HG02623 (cell line): ENCODE measurements around the gene KCNK15.
"Not testable (repeated sequence)": the region's sequence is repeated elsewhere in the genome, so short reads cannot be mapped to it uniquely, and the experiment has no call there.

Experiments
- ATAC-seq: cut with Tn5 transposase; IDR thresholded peaks from one replicate; pipeline ENCODE4 v1.9.1; 2021; ENCODE audit warnings: moderate library complexity; ENCODE audit not compliant: unreplicated experiment

Gene KCNK15

DNA sequence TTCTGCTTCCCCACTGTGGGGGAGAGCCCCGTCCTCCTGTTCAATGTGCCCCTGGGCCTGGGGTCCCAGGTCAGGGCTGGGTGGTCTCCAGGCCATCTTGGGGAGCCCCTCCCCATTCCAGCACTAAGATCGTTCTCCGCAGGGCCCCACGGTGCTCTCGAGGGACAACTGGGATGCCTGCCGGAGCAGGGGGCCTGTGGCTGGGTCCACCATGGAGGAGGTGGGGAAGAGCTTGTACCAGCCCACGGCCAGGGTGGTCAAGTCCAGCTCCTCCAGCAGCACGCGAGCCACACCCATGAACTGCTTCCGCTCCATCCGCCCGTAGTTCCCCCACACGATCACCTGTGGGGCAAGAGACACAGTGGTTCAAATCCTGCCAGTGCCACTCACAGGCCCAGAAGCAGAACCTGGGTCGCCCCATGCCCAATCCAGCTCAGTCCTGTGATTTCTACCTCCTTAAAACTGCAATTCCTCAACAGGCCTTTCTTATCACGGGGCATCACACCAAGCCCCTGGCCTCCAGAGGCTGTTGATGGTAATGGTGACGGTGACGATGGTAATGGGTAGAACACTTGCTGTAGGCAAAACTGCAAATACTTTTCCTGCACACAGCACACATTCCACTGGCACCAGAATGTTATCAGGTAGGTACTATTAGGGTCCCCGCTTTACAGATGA lies 10.5 kb downstream of the KCNK15 start:
- ATAC-seq = no peak

DNA sequence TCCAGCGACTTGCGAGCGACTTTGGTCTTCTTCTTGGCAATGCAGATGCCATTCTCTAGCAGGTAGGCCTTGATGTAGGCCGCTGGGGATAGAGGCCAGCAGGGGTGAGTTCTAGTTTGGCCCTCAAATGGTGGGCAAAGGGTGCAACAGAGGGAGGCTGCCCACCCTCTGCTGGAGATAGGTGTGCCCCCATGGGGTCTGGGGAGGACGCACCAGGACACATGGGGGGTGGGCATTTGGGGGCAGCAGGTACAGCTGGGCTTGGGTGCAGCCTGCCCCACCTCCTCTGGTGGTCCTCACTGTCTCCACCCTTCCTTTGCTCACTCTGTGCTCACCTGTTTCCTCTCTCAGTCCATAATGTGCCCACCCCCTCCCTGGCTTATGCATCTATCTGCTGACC lies 11.3 kb downstream of the KCNK15 start:
- ATAC-seq = no peak

DNA sequence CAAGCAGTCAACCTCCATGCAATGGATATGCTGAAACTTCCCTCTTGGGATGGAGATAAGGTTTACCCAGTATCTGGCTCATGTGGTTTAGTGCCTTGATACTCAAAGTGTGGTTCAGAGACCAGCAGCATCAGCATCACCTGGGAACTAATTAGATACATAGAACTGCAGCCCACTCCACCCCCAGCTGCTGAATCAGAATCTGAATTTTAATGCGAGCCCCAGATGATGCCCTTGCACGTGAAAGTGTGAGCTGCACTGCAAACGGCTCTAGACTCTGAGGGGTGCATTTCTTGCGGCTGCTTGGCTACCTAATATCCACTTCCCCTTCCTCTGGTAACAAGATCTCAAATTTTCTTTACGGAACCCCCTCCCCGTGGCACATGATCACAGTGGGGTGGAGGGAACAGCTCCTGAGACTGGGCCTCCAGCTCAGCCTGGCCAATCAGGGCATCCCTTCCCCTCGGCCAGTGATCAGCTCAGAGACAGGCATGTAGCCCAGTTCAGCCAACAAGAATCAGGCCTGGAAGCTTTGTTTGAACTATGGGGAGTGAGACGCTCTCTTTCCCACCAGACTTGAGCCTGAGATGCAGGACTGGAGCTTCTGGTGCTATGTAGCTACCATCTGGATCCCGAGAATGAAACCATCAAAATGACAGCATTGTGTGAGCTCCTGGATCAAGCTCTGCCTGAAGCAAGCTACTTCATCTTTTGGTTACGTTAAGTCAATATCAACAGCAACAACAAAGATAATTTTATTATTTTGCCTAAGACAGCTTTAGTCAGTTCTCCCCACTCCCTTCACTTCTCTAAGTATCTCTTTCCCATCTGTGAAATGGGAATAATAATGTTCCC lies 12.8 kb downstream of the KCNK15 start:
- no peak for ATAC-seq

DNA sequence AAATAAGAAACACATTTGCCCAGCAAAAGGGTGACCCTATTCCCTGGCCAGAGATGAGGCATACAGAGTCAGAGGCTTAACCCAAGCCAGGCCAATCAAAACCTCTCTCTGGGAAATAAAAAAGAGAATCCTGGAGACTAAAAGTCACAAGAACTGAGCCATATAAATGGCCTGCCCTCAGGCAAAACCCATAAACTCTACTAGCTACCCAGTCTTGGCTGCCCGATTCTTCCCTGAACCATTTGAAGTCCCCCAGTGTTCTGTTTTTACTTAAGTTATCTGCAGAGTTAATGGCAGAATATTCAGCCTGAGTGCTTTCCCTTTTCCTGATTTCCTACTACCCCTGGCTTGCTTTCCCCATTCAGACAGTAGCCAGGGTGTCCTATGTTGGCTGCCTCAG lies 13.9 kb downstream of the KCNK15 start:
- no peak for ATAC-seq

DNA sequence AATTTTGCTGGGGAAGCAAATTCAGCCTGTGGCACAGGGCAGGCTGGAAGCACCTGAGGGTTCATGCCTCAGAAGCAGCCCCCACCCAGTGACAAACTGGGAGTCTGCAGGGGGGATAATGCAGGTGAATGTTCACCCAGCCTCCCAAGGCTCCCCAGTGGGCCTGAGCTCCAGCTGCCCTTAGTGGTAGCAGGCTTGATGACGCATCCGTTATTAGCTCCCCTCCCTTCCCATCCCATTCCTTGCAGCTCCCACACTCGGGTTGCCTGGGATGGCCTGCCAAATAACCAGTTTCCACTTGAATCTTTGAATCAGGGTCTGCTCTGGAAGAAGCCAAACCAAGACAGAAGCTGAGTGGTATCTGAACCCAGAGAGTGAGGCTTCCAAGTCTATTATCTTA lies 15.8 kb downstream of the KCNK15 start:
- no peak for ATAC-seq

DNA sequence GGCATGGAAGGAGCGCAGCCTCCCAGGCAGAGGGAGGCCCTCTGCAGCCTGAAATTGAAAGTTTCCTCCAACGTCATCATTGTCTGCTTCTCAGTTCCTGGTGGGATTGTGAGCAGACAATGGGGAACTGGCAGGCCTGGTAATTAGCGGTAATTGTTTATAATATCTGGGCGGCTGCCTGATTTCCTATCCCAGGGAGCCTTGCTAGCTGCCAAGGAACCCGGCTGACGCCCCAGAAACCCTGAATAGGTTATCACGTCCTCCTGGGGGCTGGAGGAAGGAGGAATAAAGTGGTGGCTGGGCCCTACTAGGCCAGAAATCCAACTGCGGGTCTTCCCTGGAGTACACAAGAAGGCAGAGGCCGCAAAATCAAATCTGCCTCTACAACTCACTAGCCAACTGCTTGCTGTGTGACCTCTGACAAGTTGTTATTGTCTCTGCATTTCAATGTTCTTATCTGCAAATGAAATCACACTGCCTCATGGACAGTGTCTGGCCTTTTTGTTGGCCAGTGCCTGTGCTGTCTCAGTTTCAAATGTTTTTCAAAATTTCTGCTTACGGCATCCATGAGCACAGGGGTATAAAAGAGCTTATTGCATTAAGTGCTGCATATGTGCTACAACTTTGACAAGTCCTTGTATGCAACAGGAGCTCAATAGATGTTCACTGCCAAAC lies 16.9 kb downstream of the KCNK15 start:
- ATAC-seq = no peak

DNA sequence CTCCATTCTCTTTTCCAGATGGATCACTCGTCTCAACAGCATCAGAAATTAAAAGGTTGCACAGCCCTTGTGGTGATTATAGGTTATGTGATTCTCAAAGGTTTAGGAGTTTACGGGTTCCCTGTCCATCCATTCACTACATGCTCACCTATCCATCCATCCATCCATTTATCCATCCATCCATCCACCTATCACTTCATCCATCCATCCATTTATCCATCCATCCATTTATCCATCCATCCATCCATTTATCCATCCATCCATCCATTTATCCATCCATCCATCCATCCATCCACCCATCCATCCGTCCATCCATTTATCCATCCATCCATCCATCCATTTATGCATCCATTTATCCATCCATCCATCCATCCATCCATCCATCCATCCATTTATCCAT lies 18.1 kb downstream of the KCNK15 start:
- not testable (repeated sequence) for ATAC-seq

DNA sequence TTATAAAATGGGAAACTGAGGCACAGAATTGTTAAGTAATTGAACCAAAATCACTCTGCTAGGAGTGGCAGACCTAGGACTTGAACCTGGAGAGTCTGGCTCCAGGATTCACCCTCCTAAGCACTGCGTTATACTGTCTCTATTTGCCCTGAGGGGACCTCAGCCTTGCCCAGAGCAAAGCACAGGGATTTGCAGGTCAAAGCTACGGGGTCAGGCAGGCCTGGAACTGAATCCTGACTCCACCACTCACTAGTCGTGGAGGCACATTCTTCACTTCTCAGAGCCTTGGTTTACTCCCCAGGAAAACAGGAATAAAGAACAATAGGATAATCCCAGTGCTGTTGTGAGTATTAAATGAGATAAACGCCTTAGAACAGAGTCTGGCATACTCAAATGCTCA lies 19.4 kb downstream of the KCNK15 start:
- no peak for ATAC-seq

DNA sequence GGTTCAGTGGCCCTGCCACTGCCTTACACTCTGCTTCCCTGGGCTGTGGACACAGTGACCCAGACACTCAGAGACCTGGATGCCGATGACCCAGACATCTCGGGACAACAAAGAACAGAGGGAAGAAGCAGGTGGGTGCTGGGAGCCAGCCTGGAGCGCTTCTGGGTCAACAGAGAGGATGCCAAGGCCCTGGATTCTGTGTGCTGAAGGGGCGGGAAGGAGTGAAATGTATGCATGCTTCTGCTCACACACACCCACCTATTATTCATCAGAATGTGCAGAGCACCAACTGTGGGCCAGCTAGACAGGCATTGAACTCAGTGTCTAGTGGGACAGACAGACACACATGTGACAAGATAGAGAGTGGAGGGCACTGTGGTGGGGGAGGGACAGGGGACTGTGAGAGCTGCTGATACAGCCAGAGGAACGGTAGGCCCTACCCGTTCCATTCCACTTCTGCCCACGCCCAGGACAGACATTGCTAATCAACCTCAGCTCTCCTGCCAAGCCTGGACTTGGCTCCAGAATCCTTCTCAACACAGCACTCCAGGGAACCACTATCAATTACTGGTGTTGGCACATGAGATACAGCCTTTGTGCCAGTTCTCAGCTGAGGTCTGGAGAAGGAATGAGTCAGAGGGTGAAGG lies 20.2 kb downstream of the KCNK15 start:
- ATAC-seq = no peak

DNA sequence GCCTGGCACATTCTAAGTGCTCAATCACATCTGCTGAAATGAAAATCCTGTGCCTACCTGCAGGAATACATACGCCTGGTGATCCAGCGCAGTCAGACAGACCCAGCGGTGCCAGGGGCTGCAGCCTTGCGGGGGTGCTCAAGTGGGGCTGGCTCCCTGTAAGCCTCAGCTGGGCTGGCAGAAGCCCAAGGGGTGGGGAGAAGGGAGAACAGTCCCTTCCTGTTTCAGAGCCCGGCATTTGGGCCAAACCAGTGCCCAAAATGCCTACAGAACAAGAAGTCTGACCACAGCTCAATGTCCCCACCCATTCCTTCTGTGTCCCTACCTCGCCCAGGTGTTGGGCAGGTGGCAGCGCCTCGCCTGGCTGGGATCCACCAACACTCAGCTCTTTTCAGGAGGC lies 22.6 kb downstream of the KCNK15 start:
- no peak for ATAC-seq

DNA sequence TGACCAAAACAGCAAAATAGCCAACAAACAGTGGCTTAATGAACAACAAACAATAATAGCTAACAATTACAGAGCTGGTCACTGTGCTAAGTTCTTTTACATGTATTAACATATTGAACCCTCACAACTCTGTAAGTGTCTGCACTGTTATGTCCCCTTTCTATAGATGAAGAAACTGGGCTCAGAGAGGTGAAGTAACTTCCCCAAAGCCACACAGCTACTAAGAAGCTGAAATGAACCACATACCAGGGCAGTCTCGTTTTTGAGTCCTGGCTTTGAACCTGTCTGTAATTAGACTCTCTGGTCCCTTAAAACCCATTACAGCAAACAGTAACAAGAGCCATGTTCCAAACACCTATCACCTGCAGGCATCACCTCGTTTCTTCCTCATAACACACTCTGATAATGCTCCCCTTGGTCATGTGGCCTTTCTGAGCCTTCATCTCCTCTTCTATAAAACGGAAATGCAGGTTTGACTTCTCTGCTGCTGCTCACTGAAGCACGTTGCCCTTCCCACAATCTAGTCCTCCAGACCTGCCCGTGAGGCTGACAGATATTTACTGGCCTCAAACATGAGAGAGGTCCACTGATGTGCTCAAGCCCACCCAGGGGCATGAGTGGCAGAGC lies 23.3 kb downstream of the KCNK15 start:
- no peak for ATAC-seq

DNA sequence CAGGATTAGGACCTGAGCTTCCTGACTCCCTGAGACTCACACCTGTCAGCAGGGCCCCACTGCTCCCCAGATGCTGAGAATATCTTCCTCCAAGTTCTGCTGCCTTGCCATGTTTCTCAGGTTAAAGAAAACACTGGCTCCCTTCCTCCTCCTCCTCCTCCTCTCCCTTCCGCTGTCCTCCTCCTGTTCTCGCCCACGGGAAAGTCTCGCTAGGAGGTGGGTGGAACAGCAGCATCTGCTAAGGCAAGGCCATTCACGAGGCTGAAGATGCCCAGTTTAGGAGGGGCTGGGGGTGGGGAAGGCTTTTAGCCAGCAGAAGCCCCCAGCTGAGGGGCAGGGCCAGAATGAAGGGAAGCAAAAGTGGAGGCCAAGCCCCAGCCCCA lies 23.8 kb downstream of the KCNK15 start:
- no peak for ATAC-seq

DNA sequence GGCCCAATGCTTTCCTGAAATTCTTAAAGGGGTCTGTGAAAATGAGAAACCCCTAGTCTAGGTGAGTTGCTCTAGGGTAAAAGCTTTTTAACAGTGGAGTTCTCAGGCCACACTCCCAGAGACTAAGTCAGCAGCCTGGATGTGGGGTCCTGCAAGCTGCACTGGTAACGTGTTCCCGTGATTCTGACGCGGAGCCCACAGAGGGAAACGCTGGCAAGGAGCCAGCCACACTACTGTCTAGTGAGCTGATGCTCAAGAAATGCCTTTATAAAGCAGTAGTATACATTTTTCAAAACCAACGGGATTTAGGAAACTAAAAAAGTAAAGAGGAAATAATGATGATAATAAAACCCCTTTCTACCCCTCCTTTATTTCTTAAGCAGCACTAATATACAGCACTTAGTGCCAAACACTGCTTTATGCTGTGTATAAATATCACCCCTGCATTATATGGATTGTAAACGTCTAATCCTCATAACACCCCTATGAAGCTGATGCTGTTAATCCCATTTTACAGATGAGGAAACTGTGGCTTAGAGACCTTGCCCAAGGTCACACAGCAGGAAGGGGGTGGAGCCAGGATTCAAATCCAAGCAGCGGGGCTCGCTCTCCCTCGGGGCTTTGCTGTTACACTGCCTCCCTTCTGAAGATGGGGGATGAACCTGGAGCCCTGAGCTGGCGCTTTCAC lies 25.0 kb downstream of the KCNK15 start:
- no peak for ATAC-seq

DNA sequence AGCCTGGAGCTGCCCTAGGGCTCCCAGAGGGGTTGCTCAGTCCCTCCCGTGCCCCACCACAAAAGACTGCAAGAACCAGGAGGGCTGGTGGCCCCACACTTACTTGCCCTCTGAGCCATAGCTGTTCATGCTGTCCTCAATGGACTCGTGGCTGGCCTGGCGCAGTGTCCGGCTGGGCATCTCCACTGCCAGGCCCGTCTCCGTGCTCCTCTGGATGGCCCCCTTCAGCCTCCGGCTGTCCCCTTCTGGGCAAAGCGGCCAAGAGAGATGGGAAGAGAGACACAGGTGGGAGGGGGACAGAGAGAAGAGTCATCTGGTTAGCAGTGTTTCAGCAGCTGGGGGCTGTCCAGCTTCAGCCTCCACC lies 25.5 kb downstream of the KCNK15 start:
- ATAC-seq = no peak

DNA sequence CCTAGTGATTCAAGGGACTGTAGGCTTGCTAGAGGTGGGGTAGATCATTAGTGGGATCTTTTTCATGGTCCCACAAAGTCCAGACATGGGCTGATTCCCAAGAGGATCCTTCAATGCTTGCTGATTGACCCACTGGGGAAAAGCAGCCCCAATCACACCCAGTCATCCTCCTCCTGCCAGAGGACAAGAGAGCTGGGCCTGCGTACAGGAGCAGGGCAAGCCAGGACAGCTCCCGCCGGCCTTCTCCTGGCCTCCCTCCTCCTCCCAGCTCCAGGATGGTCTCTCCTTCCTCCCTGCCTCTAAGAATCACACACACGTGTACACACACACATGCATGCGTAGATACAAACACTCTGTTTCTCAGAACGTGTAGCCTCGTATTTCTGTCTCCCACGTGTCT lies 27.0 kb downstream of the KCNK15 start:
- no peak for ATAC-seq

DNA sequence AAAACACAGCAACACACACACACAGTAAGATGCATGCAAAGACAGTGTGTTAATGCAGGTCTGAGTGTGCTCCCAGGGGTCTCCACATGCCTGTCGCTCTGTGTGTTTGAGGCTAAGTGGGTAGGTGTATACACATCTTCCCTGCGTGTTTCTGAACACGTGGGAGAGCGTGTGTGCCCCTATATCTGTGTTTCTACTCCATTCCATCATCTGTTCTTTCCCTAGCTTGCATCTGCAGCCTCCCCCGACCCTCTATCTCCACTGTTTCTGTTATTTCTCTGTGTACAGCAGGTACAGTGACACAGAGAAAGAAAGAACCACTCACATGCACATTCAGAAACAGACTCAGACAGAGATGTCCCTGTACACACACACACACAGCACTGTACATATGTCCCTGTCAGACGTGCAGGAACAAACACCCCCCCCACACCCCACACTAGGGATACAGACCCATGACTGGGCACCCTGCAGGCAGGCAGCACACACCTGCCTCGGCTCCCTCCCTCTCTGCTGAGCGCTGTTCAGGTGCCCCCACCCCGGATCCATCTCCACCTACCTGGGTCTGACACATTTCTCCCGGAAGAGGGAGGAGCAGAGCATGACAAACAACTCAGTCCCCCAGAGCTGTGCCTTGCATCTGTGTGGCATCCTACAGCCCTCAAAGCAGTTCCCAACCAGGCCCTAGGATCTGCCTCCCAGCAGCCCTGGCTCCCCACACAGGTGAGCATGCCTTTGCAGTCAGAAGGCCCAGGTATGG lies 27.6 kb downstream of the KCNK15 start:
- ATAC-seq = no peak

DNA sequence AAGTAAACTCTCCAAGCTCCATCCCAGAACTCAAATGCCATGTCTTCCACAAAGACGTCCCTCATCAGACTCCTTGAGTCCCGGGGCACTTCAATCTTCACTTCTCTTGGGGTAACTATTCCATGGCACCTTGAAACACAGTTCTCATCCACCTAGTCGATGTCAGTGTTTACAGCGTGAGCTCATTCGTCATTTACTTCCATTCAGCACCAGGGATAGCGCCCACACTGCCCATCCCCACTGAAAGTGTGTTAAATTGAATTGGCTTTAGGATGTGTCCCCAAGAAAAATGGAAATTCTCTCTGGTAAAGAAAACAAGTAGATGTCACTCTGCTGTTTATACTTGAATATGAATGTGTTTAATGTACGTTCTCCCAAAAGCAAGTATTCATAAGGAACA lies 31.3 kb downstream of the KCNK15 start:
- ATAC-seq = no peak

DNA sequence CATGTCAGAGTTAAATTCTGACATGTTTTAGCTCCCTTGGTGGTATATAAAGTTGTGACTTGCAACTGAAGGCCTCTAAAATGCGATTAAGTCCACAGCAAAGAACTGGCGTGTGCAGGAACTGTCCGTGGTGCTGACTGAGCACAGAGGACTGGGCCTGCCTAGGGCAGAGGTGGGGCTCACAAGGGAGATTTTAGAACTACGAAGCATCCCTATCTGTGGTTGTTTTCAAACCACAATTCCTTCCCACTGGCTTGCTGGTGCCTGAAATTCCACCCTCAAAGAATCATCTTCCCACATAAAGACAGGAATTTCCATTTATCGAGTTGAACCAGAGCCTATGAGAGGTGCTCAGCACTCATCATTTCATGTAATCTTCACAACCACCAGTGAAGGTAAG lies 34.6 kb downstream of the KCNK15 start:
- no peak for ATAC-seq

DNA sequence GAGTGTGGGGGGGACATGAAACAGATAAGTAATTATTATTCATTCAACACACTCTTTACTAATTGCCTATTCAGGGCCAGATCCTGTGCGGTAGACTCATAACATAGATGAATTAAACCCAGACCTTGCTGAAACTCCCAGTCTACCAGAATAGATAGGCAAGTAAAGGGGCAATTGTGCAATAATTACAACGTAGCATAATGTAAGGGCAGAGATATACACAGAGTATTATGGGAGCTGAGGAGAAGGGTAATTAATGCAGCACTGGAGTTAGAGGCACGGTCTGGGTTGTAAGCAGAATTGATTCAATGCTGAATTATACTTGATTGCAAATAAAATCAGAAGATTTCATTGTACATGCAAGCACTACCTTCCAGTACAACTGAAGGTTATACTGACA lies 35.5 kb downstream of the KCNK15 start:
- no peak for ATAC-seq

DNA sequence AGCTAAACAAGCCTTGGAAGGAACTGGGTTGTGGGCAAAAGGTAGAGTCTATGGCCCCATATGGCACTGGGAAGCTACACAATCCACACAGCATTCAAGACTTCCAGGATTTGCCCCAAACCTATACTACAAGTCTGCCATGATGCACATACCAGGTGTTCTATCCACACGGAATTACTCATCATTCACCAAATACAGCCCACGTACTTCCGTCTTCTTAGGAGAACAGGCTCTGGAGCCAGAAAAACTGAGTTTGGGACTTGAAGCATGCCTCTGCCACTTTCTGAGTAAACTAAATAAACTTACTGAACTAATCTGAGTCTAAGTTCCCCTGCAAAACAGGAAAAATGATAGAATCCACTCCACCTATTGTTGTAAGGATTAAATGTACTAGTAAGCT lies 36.1 kb downstream of the KCNK15 start:
- no peak for ATAC-seq
